ENCODE results near the gene NLN.
"Not testable (repeated sequence)": the region's sequence is repeated elsewhere in the genome, so short reads cannot be mapped to it uniquely, and the experiment has no call there.

Gene NLN

GRCh38 chr5:65774346-65774745 is 52.3 kb downstream of the NLN start:
- peak; percentile 87 for DNase-seq

GRCh38 chr5:65775476-65775875 is 53.5 kb downstream of the NLN start:
- DNase-seq: no peak

- peak; percentile 40 for DNase-seq
Measured at GRCh38 chr5:65776441-65777141, 54.6 kb downstream of the NLN start.

- no peak for DNase-seq
Measured at GRCh38 chr5:65778126-65778525, 56.1 kb downstream of the NLN start.

GRCh38 chr5:65779643-65780042 is 57.6 kb downstream of the NLN start:
- no peak for DNase-seq

GRCh38 chr5:65788296-65788695 is 66.3 kb downstream of the NLN start:
- not testable (repeated sequence) for DNase-seq

GRCh38 chr5:65790371-65791163 is 68.6 kb downstream of the NLN start:
- no peak for DNase-seq

GRCh38 chr5:65791712-65792673 is 70.0 kb downstream of the NLN start:
- DNase-seq: no peak

GRCh38 chr5:65796269-65796668 is 74.3 kb downstream of the NLN start:
- DNase-seq: peak; percentile 68

- no peak for DNase-seq
Measured at GRCh38 chr5:65796751-65797316, 74.8 kb downstream of the NLN start.

- DNase-seq: no peak
Measured at GRCh38 chr5:65797481-65797880, 75.5 kb downstream of the NLN start.

GRCh38 chr5:65799857-65800256 is 77.9 kb downstream of the NLN start:
- no peak for DNase-seq

- DNase-seq: peak; percentile 9
Measured at GRCh38 chr5:65800775-65801174, 78.8 kb downstream of the NLN start.

- peak; percentile 84 for DNase-seq
Measured at GRCh38 chr5:65801352-65801783, 79.4 kb downstream of the NLN start.

GRCh38 chr5:65802080-65802479 is 80.1 kb downstream of the NLN start:
- DNase-seq: no peak

GRCh38 chr5:65802820-65803219 is 80.8 kb downstream of the NLN start:
- no peak for DNase-seq

GRCh38 chr5:65803699-65804391 is 81.8 kb downstream of the NLN start:
- peak; percentile 23 for DNase-seq

- no peak for DNase-seq
Measured at GRCh38 chr5:65805089-65805488, 83.1 kb downstream of the NLN start.

- DNase-seq: not testable (repeated sequence)
Measured at GRCh38 chr5:65807494-65807893, 85.5 kb downstream of the NLN start.

- peak; percentile 50 for DNase-seq
Measured at GRCh38 chr5:65808251-65808741, 86.3 kb downstream of the NLN start.

- DNase-seq: no peak
Measured at GRCh38 chr5:65808818-65809217, 86.8 kb downstream of the NLN start.
